GM13976 (cell line): Measurements from ENCODE around the gene FARS2.

Source experiments
- DNase-seq: peaks from one replicate; pipeline ENCODE4 v3.0.0; 2012; ENCODE audit warnings: low spot score
- in situ Hi-C: fragments of 300-500 bp; cut with MboI; formaldehyde crosslinking; loops from one replicate; pipeline ENCODE4 v1.12.0; 2022; ENCODE audit warnings: low sequenced_read_pairs, mixed read lengths, inconsistent platforms; ENCODE audit not compliant: unreplicated experiment
- TF ChIP-seq, protein P1 (sequence below): IDR thresholded peaks from 2 replicates; pipeline ENCODE4 v1.5.1; 2012; ENCODE audit warnings: borderline replicate concordance, mild to moderate bottlenecking; ENCODE audit not compliant: insufficient read depth; ENCODE audit errors: extremely low read depth, missing control alignments, control extremely low read depth

Gene FARS2

DNA sequence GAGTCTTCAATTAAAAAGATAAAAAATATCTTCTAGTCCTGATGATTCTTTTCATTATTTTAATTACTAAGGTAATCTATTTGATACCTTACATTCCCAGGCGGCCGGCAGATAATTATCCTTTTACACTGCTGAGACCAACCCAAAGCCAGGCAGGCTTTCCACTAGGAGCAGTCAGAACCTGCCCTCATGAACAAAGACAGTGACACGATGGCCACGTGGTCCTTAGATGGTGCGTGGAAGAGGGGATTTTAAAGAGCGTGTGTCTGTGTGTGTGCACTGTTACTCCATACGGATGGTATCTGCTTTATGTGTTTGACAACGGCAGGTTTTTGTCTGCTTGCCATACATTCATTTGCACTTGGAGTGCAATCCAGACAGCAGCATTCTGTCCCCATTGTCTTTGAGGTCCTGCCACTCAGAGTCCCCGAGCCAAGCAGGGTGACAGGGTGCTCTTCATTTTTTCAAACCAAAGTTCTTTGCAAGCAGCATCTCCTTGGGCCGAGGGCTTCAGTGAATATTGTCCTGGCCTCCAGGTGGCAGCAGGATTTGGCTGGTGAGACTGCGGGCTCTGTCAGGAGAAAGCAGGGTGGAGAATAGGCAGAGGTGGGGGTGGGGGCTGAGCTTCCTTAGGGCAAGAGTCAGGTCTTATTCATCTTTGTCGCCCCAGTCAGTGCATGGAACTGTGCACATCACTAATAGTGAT lies 484.9 kb downstream of the FARS2 start:
- TF ChIP-seq, protein P1, sequence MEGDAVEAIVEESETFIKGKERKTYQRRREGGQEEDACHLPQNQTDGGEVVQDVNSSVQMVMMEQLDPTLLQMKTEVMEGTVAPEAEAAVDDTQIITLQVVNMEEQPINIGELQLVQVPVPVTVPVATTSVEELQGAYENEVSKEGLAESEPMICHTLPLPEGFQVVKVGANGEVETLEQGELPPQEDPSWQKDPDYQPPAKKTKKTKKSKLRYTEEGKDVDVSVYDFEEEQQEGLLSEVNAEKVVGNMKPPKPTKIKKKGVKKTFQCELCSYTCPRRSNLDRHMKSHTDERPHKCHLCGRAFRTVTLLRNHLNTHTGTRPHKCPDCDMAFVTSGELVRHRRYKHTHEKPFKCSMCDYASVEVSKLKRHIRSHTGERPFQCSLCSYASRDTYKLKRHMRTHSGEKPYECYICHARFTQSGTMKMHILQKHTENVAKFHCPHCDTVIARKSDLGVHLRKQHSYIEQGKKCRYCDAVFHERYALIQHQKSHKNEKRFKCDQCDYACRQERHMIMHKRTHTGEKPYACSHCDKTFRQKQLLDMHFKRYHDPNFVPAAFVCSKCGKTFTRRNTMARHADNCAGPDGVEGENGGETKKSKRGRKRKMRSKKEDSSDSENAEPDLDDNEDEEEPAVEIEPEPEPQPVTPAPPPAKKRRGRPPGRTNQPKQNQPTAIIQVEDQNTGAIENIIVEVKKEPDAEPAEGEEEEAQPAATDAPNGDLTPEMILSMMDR, result no peak
- no peak for DNase-seq
- in situ Hi-C loops, result no loop called here

DNA sequence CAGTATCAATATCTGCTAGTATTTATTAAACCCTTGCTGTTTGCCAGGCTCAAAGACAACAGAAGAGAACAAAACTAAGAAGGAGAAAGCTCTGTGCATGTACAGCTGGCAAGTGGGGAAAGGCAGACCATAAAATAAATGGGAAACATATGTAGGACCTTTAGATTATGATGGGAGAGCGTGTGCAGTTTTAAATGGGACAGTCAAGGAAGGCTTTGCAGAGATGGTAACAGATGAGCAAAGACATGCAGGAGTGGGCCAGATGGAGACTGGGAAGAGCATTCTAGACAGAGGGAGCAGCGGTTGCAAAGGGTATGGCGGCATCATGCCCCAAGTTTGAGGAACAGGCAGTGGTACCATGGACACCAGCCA lies 485.4 kb downstream of the FARS2 start:
- DNase-seq, result no peak

DNA sequence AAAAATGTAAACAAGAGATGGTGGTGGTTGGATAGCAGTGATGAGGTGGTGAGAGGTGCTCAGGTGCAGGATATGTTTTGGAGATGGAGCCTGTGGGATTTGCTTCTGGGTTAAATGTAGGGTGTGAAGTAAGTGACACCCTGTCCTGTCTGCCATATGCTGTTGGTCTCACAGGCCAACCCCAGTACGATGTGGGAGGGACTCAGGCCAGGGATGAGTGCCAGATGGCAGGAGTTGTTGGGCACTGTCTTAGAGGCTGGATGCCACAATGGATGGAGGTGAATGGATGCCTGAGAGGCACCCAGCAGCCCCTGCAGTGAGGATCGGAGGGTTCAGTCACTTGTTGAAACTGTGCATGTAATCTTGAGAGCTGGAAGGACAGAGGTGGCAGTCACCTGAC lies 486.1 kb downstream of the FARS2 start:
- no peak for DNase-seq
- TF ChIP-seq, protein P1, result no peak
- in situ Hi-C loops, result no loop called here

More for the DNA sequence above, 485.4 kb downstream of the FARS2 start:
- in situ Hi-C loops, result no loop called here
- TF ChIP-seq, protein P1, result no peak

DNA sequence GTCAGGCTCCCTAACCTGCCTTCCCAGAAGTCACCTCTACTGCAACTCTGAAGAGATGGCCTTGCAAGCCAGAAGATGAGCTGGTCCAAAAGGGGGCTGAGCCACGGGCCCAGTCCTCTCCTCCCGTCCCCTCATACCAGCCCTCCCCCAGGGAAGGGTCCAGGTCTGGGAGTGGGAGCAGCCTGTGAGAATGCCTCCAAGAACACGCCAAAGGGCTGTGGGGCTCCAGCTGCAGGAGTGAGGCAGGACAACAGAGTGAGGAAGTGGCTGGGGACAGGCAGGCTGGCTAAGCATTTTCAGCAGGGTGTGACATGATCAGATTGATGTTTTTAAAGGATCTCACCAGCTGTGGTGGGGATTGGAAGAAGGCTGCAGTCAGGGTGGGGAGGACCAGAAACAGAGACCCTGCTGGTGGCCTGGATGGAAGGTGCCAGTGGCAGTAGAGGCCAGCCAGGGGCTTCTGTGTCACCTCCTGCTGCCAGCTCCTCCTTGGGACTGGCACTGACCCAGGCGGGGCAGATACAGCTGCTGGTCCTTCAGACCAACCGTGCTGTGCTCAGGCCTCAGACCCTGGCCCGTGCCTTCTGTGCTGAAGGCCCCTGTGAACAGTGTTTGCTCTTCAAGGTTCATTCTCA lies 487.8 kb downstream of the FARS2 start:
- no peak for DNase-seq
- TF ChIP-seq, protein P1, result no peak
- in situ Hi-C loops, result no loop called here

DNA sequence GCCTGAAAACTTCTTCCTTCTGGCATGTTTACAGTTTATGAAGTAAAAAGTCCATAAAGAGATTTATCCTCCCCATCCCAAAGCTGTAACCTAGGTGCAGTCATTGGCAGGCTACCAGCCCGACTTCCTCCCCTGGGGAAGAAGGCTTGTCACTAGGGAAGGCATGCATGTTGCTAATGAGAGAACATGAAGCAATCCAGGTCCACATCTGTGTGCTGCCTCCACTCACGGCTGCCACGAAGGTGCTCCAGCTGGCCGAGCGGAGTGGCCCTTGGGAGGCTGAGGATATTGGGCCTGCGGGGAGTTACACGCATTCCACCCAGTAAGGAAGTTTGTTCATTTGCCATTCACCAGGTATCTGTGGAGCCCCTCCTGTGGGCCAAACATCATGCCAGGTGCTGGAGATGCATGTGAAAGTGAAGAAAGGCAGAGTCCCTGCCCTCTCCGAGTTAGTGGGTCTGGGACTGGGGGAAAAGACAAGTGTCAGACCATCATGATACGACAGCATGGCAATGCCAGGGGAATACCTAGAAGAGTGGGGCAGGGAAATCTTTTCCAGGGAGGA lies 488.4 kb downstream of the FARS2 start:
- in situ Hi-C loops, result no loop called here
- TF ChIP-seq, protein P1, result no peak
- no peak for DNase-seq

DNA sequence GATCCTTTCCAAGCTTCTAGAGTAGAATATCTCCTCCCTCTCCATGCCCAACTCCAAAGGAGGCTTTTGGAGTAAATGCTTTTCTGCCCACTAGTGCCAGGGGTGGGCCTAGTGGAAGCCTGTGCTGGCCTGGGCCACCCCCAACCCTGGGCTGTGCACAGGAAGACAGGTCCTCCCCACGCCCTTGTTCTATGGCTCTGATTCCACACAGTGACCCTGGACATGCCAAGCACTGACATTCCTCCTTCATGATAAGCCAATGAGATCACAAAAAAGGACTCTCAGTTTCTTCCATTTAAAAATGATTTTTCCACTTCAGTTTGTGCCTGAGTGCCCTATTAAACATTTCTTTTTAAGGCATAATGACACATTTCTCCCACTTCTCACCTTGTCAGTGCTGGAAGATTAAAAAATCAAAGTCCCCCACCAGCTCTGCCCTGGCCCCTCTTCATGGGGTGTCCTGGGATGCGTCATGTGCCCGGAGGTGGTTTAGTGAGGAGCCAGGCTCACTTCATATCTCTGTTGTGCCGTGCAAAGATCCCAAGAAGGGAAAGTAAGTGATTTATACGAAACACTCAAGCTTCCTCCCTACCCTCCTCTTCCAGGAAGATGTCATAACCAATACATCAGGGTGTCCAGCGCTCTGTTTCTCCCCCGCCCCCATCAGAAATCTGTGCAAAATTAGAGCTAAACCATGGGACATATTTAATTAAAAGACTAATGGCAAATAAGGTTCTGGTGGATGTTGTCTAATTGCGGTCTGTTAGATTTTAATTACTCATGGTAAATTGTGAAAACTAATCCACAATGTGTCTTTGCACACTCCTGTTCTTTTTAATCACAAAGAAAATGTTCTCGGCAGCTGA lies 490.4 kb downstream of the FARS2 start:
- in situ Hi-C loops, result no loop called here
- TF ChIP-seq, protein P1, result no peak
- no peak for DNase-seq
